Activated CD8-positive, alpha-beta memory T cell treated with anti-CD3 and anti-CD28 coated beads for 48 hours (primary cell): ENCODE results near the gene FAM124A.

Experiments
- DNase-seq, 3 experiments: peaks; one replicate each; pipeline ENCODE4 v3.0.0-alpha.2; 2020; ENCODE audit warnings: low read depth in 2 of 3, low spot score in 2 of 3

The FAM124A gene

GRCh38 chr13:51303063-51303552, 80.9 kb downstream of the FAM124A start:
- no peak for DNase-seq

GRCh38 chr13:51303882-51304281, 81.7 kb downstream of the FAM124A start:
- no peak for DNase-seq

- no peak for DNase-seq
Observed at GRCh38 chr13:51305271-51305967, 83.2 kb downstream of the FAM124A start.

- DNase-seq, result no peak
Observed at GRCh38 chr13:51308781-51309180, 86.6 kb downstream of the FAM124A start.

- no peak for DNase-seq
Observed at GRCh38 chr13:51311231-51311630, 89.0 kb downstream of the FAM124A start.

- no peak for DNase-seq
Observed at GRCh38 chr13:51311957-51312520, 89.8 kb downstream of the FAM124A start.

- DNase-seq, result no peak
Observed at GRCh38 chr13:51313619-51314018, 91.4 kb downstream of the FAM124A start.

- DNase-seq, result no peak
Observed at GRCh38 chr13:51317262-51317661, 95.1 kb downstream of the FAM124A start.

- no peak for DNase-seq
Observed at GRCh38 chr13:51318015-51318414, 95.8 kb downstream of the FAM124A start.

- no peak for DNase-seq
Observed at GRCh38 chr13:51318876-51319275, 96.7 kb downstream of the FAM124A start.

- no peak for DNase-seq
Observed at GRCh38 chr13:51321836-51322235, 99.6 kb downstream of the FAM124A start.

- no peak for DNase-seq
Observed at GRCh38 chr13:51322826-51323225, 100.6 kb downstream of the FAM124A start.

GRCh38 chr13:51323824-51324511, 101.8 kb downstream of the FAM124A start:
- DNase-seq, result no peak

- no peak for DNase-seq
Observed at GRCh38 chr13:51324714-51325420, 102.7 kb downstream of the FAM124A start.

GRCh38 chr13:51325837-51326236, 103.6 kb downstream of the FAM124A start:
- no peak for DNase-seq

GRCh38 chr13:51326777-51327176, 104.6 kb downstream of the FAM124A start:
- DNase-seq, result no peak

- no peak for DNase-seq
Observed at GRCh38 chr13:51327961-51328360, 105.8 kb downstream of the FAM124A start.

GRCh38 chr13:51328488-51328887, 106.3 kb downstream of the FAM124A start:
- DNase-seq, result no peak

GRCh38 chr13:51329606-51330005, 107.4 kb downstream of the FAM124A start:
- DNase-seq, result no peak

GRCh38 chr13:51330791-51331190, 108.6 kb downstream of the FAM124A start:
- DNase-seq, result no peak

GRCh38 chr13:51331354-51331861, 109.2 kb downstream of the FAM124A start:
- DNase-seq, result no peak
